Measurements from ENCODE around the gene MDP1. TPM values are rescaled to one million over a fixed set of nuclear protein-coding genes. Genes with fewer than 3 reads are reported as not detected.

Gene MDP1
- total RNA-seq, 4 donors from 2014 or later, result 9.7 to 12.2 (median 10.7) TPM

DNA sequence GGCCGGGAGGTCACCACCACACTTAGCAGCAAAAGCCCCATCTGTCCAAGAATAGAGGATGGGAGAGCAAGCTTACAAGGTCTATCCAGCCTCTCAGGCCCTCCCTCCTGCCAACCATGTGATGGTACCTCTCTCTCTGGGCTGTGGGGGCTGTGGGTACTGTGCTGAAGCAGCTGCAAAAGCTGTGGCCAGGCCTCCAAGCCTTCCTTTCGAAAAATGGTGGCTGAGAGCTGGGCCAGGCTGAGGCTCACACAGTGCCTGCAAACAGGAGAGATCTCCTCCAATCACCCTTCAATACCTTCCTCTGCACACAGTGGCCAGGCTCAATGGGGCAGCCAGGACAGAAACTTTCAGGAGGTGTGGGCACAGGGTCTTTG, 28.3 kb downstream of the MDP1 start:
- H3K4me3 ChIP-seq (ENCODE audit: low read depth, poor library complexity, severe bottlenecking), result no peak overlapping the region
- 91 to 96% methylated on average over 1 to 2 of the region's 2 CpGs for WGBS, 2 donors
- intact Hi-C loops (cut with DNase I; ENCODE audit: low total_unique reads), result no loop called here
- no peak for TF ChIP-seq POLR2A (IDR thresholded peaks at IDR 0.05)
- TF ChIP-seq, protein P1, sequence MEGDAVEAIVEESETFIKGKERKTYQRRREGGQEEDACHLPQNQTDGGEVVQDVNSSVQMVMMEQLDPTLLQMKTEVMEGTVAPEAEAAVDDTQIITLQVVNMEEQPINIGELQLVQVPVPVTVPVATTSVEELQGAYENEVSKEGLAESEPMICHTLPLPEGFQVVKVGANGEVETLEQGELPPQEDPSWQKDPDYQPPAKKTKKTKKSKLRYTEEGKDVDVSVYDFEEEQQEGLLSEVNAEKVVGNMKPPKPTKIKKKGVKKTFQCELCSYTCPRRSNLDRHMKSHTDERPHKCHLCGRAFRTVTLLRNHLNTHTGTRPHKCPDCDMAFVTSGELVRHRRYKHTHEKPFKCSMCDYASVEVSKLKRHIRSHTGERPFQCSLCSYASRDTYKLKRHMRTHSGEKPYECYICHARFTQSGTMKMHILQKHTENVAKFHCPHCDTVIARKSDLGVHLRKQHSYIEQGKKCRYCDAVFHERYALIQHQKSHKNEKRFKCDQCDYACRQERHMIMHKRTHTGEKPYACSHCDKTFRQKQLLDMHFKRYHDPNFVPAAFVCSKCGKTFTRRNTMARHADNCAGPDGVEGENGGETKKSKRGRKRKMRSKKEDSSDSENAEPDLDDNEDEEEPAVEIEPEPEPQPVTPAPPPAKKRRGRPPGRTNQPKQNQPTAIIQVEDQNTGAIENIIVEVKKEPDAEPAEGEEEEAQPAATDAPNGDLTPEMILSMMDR (IDR thresholded peaks at IDR 0.05), result no peak
- DNase-seq (ENCODE audit: low spot score in 2 of 2), result no peak

- no peak for DNase-seq (ENCODE audit: low spot score in 2 of 2)
- 87 to 92% methylated on average over 10 of the region's 10 CpGs for whole genome bisulfite sequencing, 2 donors
- intact Hi-C loops (cut with DNase I; ENCODE audit: low total_unique reads), result no loop called here
- H3K4me3 ChIP-seq (ENCODE audit: low read depth, poor library complexity, severe bottlenecking), result no peak overlapping the region
- no peak for TF ChIP-seq POLR2A (IDR thresholded peaks at IDR 0.05)
- TF ChIP-seq, protein P1 (IDR thresholded peaks at IDR 0.05), result no peak
These were observed 28.9 kb downstream of the MDP1 start for GRCh38 chr14:24186831-24187538.

DNA sequence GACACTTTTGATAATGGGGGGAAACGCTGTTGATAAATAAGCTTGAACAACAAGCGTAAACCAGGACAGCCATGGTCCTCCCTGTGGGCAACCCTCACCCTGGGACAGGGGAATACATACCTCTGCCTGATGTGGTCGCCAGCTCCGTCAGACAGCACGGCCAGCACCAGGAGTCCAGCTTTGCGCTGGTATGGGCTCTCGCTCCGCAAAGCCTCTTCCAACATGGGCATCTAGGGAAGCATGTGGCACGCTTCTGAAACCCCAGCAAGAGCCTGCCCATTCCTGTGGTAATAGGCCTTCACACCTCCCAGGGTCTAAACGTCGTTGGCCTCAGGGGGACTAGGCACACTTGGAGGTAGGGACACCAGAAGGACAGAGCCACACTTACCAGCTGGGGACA, 30.1 kb downstream of the MDP1 start:
- H3K4me3 ChIP-seq (ENCODE audit: low read depth, poor library complexity, severe bottlenecking), result no peak overlapping the region
- WGBS, 2 donors, result 88 to 90% methylated on average over 11 of the region's 11 CpGs
- no peak for DNase-seq (ENCODE audit: low spot score in 2 of 2)
- intact Hi-C loops (cut with DNase I; ENCODE audit: low total_unique reads), result no loop called here
- TF ChIP-seq, protein P1 (IDR thresholded peaks at IDR 0.05), result no peak
- no peak for TF ChIP-seq POLR2A (IDR thresholded peaks at IDR 0.05)

- DNase-seq (ENCODE audit: low spot score in 2 of 2), result no peak
- intact Hi-C loops (cut with DNase I; ENCODE audit: low total_unique reads), result no loop called here
- no peak for TF ChIP-seq POLR2A (IDR thresholded peaks at IDR 0.05)
- TF ChIP-seq, protein P1 (IDR thresholded peaks at IDR 0.05), result no peak
- WGBS, 2 donors, result 96 to 99% methylated on average over 7 of the region's 7 CpGs
- H3K4me3 ChIP-seq (ENCODE audit: low read depth, poor library complexity, severe bottlenecking), result no peak overlapping the region
These were observed 30.8 kb downstream of the MDP1 start for GRCh38 chr14:24185026-24185425.

DNA sequence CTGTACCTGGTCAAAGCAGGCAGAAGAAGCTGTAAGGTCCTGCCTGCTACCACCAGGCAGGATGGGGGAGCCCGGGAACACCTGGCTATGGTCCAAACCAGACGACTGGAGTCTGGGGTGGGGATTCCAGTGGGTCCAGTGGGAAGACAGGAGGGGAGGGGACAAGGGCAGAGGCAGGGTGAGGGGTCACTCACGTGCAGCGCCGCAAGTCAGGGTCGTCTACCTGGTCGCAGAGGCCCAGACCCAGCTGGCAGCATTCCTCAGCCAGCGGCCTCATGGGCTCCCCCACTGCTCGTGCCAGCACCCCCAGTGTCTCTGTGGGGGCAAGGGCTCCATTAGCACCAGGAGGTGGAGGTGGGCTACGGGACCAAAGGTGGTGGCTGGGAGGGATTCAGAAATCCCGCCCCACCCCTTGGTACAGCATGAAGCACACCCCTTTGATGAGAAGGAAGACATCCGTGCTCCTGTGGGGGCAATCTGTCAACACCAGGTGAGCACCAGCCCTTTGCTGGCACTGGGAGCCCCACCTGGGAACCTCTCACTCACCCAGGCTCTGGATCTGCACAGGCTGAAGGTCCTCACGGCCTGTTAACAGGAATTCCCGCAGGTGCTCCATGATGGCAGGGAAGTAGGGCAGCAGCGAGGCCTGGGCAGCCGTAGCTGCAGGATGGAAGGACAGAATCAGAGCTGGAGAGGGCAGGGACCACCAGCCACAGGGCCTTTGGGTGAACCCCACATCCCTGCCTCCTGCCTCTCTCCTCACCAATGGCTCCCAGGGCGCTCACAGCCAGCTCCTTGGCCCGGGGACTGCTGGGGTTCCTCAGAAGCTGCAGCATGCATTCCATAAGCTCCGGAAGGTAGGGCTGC, 31.5 kb downstream of the MDP1 start:
- intact Hi-C loops (cut with DNase I; ENCODE audit: low total_unique reads), result no loop called here
- TF ChIP-seq, protein P1 (IDR thresholded peaks at IDR 0.05), result no peak
- no peak for TF ChIP-seq POLR2A (IDR thresholded peaks at IDR 0.05)
- no peak overlapping the region for H3K4me3 ChIP-seq (ENCODE audit: low read depth, poor library complexity, severe bottlenecking)
- DNase-seq (ENCODE audit: low spot score in 2 of 2), result no peak
- 86 to 87% methylated on average over 15 to 19 of the region's 19 CpGs for WGBS, 2 donors
